Measurements from ENCODE around the gene TLE1.
"Not testable (repeated sequence)": the region's sequence is repeated elsewhere in the genome, so short reads cannot be mapped to it uniquely, and the experiment has no call there.

Gene TLE1

GRCh38 chr9:81622471-81623255 is 66.7 kb downstream of the TLE1 start:
- no peak for DNase-seq (ENCODE audit: low spot score)

- DNase-seq (ENCODE audit: low spot score): no peak
These were observed 67.5 kb downstream of the TLE1 start for GRCh38 chr9:81621785-81622259.

DNA sequence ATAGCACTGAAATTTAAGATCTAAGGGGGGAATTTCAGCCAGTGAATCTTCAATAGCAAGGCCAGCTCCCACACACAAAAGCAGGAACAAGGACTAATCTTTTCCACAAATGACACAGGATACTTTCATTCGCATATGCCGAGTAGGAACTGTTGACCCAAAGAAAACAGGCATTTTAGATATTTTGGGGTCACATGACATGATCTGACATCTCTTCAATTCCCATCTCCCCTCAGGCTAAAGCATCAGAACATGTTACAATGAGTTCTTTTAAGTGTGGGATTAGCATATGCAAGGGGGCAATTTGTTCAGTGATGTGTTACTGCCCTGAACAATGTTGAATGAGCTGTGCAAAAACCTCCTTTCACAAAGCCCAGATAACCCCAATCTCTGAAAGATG is 68.2 kb downstream of the TLE1 start:
- no peak for DNase-seq (ENCODE audit: low spot score)

GRCh38 chr9:81620002-81620390 is 69.4 kb downstream of the TLE1 start:
- no peak for DNase-seq (ENCODE audit: low spot score)

GRCh38 chr9:81619353-81620001 is 69.9 kb downstream of the TLE1 start:
- no peak for DNase-seq (ENCODE audit: low spot score)

DNA sequence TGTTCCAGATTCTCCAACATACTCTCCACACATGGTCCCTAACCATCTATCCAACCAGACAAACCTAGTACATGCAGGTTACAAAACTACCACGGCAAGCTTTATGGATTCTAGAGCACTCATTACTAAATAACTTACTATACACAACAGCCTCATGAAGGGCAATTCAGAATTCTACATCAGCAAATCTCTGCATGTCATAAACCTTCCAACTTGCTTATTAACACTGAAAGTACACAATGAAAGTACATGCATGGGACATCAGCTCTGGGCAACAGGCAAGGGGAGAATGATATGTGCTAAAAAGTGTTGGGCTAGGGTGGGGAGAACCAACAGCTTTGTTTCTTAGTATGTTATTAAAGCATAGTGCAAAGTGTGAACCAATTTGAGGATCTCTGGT is 70.4 kb downstream of the TLE1 start:
- no peak for DNase-seq (ENCODE audit: low spot score)

GRCh38 chr9:81616141-81616540 is 73.2 kb downstream of the TLE1 start:
- no peak for DNase-seq (ENCODE audit: low spot score)

DNA sequence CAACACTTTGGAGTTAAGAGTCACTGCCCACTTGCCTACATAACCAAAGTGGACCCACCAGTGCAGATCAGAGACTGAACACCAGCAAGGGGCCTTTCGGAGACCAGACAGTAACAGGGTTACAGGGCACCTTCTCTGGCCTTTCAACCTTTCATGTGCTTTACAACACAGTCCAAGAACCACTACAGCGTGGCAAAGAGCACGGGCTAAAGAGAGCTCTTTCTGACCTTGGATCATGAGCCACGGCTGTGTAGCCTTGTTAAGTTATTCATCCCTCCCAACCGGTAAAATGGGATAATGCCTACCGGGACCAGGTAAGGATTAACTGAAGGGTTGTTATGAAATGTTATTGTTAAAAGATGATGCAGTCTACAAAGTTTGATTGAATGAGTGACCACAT is 75.0 kb downstream of the TLE1 start:
- no peak for DNase-seq (ENCODE audit: low spot score)

DNA sequence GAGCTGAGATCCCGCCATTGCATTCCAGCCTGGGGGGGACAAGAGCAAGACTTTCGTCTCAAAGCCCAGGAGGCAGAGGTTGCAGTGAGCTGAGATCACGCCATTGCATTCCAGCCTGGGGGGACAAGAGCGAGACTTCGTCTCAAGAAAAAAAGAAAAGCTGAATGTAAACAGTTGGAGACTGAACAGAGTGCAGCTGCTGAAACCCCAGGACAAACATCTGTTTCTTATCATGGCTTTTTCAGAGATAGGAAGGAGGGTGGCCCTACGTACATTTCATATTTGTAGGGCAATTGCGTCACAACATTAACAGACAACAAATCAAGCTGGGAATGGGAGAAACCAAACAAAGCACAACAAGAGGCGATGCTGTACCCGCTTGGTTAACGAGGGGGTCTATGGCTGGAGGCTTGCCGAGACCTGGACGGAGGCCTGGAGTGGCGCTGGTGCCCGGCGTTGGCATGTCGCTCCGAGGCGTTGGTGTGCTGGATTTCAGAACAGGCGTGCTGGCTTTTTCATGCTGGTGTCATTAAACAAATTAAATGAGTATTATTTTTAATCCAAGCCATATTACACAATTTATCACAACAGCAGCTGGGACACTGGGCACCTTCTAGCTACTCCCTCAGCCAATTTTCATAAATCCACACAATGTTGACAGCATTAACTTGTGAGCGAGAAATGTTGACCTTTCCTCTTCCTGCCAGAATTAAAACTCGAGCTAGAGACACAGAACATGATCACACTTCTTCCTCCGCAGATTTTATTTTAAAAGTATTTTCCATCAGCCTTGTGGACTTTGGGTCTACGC is 76.1 kb downstream of the TLE1 start:
- no peak for DNase-seq (ENCODE audit: low spot score)

GRCh38 chr9:81611664-81612063 is 77.7 kb downstream of the TLE1 start:
- DNase-seq (ENCODE audit: low spot score): no peak

DNA sequence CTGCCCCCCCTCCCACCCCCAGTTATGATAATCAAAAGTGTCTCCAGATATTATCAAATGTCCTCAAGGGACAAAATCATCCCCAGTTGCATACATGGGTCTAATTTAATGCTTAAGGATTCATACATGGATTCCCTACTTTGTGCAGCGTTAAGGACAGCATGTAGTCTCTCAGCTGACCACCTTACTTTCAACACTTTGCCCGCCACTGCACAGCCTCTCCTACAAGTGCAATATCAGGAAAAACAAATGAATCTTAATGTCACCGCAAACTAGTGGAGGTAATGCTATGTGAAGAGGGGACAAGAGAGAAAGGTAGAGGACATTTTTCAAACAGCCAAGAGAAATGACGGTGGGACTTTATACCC is 78.6 kb downstream of the TLE1 start:
- no peak for DNase-seq (ENCODE audit: low spot score)

DNA sequence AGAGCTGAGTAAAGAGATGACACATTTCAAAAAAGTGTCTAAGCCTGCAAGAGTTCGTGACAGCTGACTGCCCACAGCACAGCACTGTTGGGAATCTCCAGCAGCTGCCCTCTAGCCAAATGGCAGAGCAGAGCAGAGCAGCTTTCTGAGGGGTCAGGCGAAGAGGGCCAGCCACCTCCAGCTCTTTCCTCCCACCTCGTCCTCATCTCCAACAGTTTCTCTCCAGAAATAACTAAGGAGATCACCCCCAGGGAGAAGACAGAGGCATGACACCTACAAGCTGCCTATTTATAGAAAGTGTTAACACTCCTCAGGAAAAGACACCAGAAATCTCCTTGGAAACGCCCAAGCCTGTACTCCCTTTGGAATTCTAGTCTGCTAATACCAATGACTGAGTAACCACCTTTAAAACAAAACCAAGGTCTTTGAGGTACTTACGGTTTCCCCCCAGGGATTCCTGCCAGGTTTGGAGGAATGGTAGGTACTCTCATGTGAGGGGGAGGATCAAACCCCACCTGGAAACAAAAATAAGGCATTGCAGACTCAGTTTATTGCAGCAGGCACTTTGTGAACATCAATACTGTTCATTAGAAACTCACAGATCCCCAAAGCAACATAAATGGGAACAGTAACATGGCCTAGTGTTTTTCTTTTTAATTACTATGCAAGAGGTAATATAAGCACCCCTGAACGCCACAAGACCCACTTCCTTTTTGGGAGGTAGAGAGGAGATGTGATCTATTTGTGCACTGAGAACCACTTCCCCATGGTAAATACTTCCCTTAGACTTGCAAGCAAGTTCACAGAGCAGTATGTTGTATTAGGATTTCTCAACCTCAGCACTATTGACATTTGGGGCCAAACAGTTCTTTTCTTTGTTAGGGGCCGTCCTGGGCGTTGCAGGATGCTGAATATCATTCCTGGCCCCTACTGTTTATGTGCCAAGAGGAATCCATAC is 79.3 kb downstream of the TLE1 start:
- DNase-seq (ENCODE audit: low spot score): no peak

GRCh38 chr9:81608289-81608657 is 81.1 kb downstream of the TLE1 start:
- no peak for DNase-seq (ENCODE audit: low spot score)

GRCh38 chr9:81607593-81608288 is 81.6 kb downstream of the TLE1 start:
- no peak for DNase-seq (ENCODE audit: low spot score)

- not testable (repeated sequence) for DNase-seq (ENCODE audit: low spot score)
These were observed 83.1 kb downstream of the TLE1 start for GRCh38 chr9:81606261-81606660.

GRCh38 chr9:81605170-81605670 is 84.1 kb downstream of the TLE1 start:
- DNase-seq (ENCODE audit: low spot score): no peak

GRCh38 chr9:81604306-81605169 is 84.8 kb downstream of the TLE1 start:
- no peak for DNase-seq (ENCODE audit: low spot score)

- DNase-seq (ENCODE audit: low spot score): no peak
These were observed 86.3 kb downstream of the TLE1 start for GRCh38 chr9:81602887-81603680.

All from SK-N-DZ (cell line).